Stimulated activated CD8-positive, alpha-beta memory T cell treated with anti-CD3 and anti-CD28 coated beads, Interleukin-4, amount 100 ng/mL, for 1 hour (primary cell): ENCODE measurements around the gene SLC20A1.
A peak's percentile ranks its signal among the peaks of the same experiment; 100 is the strongest.

ENCODE experiments used
- DNase-seq, 2 donors: peaks; one replicate each; pipeline ENCODE4 v3.0.0-alpha.2; 2020; ENCODE audit warnings: low read depth in 2 of 2, low spot score in 1 of 2

The SLC20A1 gene

DNA sequence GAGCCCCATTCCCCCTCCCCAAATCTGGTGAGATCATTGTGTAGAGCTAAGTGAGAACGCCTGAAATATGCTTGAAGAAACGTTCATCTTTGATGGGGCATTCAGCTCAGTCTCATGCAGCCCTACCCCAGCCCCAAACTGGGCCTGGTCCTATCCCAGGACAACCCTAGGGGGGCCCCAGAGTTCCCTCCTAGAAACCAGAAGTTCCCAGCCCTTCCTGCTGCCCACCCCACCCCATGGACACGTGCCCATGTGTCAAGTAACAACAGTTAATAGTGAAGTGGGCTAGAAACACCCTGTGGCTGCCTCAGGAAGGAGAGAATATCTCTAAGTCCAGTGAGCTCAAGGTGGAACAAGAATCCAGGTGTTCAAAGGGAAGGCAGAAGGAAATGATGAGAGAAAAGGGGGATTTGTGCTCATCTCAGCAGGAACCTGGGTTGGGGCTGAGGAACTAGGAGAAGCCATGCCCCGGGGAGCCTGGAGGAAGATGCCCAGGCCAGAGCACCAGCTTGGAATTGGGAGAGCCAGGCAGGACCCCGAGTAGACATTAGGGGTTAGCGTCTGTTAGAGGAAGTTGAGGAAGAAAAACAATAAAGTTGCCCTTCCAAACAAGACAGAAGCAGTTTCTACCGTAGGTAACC is 20.1 kb upstream of the SLC20A1 start:
- no peak for DNase-seq

- DNase-seq, result peak; percentile 31 to 38
These were observed 19.1 kb upstream of the SLC20A1 start for GRCh38 chr2:112626604-112627059.

GRCh38 chr2:112627060-112628040 is 18.4 kb upstream of the SLC20A1 start:
- DNase-seq, result no peak

DNA sequence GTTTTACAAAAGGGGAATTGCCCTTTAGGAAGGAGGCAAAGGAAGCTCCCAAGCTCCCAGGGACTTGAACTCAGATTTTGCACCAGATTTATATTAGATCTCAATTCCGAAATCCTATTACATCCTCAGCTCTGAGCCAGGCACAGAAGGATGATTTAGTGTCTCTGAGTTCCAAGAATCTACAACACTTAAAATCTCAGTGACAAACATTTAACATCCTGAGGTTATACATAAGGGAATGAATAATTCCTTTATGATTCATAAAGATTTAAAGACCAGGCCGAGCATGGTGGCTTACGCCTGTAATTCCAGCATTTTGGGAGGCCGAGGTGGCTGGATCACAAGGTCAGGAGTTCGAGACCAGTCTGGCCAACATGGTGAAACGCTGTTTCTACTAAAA is 16.5 kb upstream of the SLC20A1 start:
- no peak for DNase-seq

GRCh38 chr2:112629823-112630222 is 15.9 kb upstream of the SLC20A1 start:
- DNase-seq, result no peak

DNA sequence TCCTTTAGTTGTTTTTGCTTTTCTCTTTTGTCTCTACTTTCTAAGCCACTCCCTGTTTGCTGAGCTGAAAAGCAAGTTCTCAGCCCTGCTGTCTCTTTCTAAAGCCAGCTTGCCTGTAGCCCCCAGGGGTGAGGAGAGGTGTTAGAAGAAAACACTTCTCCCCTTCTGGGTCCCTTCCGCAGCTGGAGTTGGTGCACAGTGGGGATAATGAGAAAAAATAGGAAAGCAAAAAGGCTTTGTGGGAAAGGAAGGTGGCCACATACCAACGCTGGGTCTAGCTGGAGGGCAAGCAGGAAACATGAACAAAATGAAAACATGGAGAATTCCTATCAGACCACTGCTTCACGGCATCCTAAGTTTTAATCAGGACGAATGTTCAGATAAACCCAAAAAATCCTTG is 15.5 kb upstream of the SLC20A1 start:
- DNase-seq, result no peak

GRCh38 chr2:112633708-112634107 is 12.0 kb upstream of the SLC20A1 start:
- DNase-seq, result no peak

DNA sequence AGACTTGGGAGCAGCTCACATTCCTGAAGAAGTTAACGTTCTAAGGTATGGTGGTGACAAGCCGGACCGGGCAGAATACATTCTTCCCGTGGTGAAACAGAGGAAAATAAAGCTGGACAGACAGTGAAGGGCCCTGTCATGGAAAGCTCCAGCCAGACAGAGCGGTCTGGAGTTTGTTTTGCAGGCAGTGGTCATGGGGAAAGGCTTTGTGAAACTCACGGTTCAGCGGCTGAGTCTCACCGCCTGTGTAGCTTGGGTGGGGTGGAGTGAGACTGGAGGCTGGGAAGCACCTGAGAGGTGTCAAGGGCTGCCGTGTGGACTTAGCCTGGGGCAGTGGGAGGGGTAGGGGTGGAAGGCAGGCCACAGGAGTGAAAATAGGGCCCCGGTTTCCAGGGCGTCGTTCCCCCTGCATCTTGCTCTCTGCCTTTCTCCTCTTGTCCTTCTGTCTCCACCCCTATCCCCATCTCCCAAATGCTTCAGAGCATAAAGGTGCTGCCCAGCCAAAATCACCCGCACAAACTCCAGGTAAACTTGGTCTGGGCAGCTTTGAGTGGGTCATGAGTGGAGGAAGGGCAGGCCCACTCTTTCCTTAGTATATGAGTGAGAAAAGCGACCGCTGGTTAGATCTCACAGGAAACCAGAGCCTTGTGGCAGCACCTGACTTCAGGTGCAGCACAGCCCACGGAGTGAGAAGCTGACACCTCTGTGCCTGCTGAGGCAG is 11.4 kb upstream of the SLC20A1 start:
- DNase-seq, result no peak

GRCh38 chr2:112634874-112635157 is 10.9 kb upstream of the SLC20A1 start:
- no peak for DNase-seq

DNA sequence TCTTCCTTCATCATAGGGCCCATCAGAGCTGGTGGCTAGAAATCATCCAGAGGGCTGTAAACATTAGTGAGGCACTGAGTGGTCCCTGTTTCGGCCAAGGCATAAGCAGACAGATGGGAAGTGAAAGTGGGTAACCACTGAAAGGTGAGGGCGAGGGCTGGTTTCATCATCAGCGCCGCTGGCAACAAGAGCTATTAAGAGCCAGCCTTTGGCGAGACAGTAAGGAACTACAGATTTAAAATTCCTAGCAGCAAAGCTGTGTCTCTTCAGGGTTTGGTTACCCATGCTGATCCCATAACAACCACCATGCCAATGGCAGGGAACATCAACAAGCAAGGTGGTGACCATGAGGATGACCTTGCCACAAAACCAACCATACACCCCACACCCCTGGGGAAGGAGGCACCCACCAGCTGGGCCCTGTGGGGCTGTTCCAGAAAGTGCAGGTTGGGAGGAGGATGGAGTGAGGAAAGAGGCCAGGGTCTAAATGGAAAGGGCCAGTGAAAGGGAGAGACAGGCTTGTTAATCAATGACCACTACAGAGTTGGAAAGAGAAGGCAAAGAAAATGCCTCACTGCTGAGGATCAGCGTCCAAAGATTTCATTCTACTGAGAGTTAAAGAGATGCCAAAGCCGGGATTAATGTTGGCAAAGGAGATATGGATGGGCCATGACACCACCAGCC is 9.0 kb upstream of the SLC20A1 start:
- no peak for DNase-seq

- no peak for DNase-seq
These were observed 8.5 kb upstream of the SLC20A1 start for GRCh38 chr2:112637289-112637660.

DNA sequence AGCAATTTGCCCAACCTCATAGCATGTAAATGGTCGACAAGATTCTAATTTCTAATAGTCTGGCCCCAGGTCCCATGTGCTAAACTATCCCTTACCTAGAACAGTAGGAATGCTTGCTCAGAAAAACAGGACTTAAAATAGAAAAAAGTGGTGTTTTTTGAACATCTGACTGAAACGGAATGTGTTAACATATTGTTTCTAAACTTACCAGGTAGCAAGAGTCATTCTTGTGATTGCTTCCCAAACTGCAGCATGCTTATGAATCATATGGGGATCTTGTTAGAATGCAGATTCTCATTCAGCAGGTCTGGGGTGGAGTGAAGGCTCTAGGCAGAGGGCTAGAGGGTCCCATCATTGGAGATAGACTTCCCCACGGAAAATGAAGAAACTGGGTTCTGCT is 5.8 kb upstream of the SLC20A1 start:
- no peak for DNase-seq

- no peak for DNase-seq
These were observed 5.3 kb upstream of the SLC20A1 start for GRCh38 chr2:112640467-112640799.

DNA sequence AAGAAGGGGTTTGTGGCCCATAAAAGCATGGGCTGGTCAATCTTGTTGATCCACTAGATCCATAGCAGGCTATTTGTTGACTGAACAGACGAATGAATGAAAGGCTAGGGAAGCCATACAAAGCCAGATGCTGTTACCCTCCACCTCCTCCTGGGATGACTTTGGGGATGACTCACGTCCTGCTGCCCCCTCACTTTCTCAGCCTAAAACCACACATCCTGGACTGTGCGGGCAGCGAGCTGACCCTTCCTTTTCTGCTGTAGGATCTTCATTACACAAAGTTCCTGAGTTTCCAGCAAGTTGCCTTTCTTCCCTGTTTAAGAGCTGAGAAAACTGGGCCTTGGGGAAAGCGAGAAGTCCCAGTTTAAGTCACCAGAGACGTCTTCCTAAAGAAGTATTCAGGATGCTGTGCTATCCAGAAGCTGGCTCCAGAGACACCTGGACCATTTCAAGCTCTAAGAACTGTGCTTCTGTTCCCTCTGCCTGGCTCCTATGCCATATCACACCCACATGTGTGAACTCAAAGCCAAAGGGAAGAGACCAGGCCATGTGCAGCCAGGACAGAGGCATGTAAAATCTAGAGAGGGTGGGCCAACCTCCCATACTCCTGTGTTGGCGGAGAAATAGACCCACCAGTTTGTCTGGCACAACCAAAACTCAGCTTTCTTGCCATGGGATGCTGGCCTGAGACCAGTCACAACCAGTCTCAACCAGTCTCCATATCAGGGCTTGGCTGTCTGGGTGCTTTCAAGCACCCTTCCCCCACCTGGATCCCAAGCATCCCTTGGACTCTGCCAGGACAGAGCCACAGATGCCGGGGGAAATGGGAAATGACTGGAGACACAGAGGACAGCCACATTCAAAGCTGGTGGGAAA is 4.7 kb upstream of the SLC20A1 start:
- DNase-seq, result no peak

GRCh38 chr2:112641701-112642100 is 4.0 kb upstream of the SLC20A1 start:
- DNase-seq, result no peak

DNA sequence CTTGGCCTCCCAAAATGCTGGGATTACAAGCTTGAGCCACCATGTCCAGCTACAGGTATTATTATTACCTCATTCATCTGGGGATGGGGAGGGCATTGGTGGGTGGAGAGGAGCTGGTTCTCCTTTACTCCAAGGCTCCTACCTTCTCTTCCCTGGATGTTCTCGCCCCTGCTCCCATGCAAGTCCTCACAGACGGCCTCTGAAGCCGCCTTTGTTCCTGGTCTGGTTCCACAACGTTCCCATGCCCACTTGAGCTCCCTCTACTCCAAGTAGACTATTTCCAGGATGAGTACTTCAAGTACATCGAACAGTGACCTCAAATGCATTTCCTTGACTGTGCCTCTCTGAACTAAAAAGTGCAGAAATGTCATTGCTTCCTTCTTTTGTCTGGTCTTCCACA is 3.2 kb upstream of the SLC20A1 start:
- no peak for DNase-seq

- DNase-seq, result no peak
These were observed 2.8 kb upstream of the SLC20A1 start for GRCh38 chr2:112642966-112643365.

GRCh38 chr2:112643488-112643887 is 2.3 kb upstream of the SLC20A1 start:
- no peak for DNase-seq

GRCh38 chr2:112644155-112644932 is 1.4 kb upstream of the SLC20A1 start:
- DNase-seq, result no peak

GRCh38 chr2:112644933-112645309 is 818 bp upstream of the SLC20A1 start:
- no peak for DNase-seq
